ENCODE measurements around the gene NPAS3. TPM values are rescaled to one million over a fixed set of nuclear protein-coding genes. Genes with fewer than 3 reads are reported as not detected.

NPAS3 gene
- total RNA-seq, 4 donors from 2014 or later: 0.13 to 1.1 (median 0.47) TPM; not detected in 1

GRCh38 chr14:33560718-33561431 is 622.2 kb downstream of the NPAS3 start:
- no peak overlapping the region for H3K27ac ChIP-seq
- H3K4me3 ChIP-seq: no peak overlapping the region
- no peak for DNase-seq
- no peaks in the 10 kb centered on the region for H3K27me3 ChIP-seq
- intact Hi-C loops (cut with DNase I): no loop called here
- no peaks in the 10 kb centered on the region for H3K9me3 ChIP-seq
- no peaks in the 10 kb centered on the region for H3K36me3 ChIP-seq
- no peaks in the 10 kb centered on the region for H3K4me1 ChIP-seq
- TF ChIP-seq POLR2A (IDR thresholded peaks at IDR 0.05): no peak
- no peak for TF ChIP-seq CTCF (IDR thresholded peaks at IDR 0.05)
- 61 to 62% methylated on average over 6 to 7 of the region's 7 CpGs for WGBS, 2 donors

DNA sequence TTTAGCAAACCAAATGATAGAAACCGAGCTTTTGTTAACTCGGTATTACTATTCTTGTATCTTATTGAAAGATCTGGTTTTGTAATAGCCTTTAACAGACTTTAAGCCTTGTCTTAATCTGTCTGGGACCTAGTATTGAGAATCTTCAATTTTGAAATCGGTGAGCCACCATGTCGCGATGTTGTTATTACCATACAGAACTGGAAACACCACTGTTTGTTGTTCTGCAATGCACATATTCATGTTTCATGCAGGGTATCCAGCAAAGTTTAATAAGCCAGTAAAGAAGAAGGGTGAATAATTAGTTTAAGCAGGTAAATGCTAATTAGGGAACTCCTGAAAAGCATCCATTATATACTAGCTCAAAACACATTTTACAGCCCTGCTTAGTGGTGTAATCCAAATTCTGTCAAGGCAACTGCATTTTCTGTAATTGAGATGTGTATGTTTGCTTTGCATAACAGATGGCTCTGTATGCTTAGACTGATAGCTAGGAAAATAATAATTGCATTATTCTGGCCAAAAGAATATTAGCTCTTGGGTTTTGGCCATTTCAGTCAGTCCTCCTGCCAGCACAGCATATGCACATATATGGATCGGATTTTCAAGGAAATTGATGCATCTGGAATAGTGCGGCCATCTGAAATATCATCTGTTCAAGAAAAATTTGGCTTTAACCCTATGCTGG is 623.0 kb downstream of the NPAS3 start:
- H3K36me3 ChIP-seq: no peaks in the 10 kb centered on the region
- H3K4me3 ChIP-seq: no peak overlapping the region
- DNase-seq: no peak
- 75 to 91% methylated on average over 7 of the region's 7 CpGs for WGBS, 2 donors
- intact Hi-C loops (cut with DNase I): no loop called here
- H3K4me1 ChIP-seq: no peaks in the 10 kb centered on the region
- TF ChIP-seq CTCF (IDR thresholded peaks at IDR 0.05): no peak
- no peak for TF ChIP-seq POLR2A (IDR thresholded peaks at IDR 0.05)
- no peak overlapping the region for H3K27ac ChIP-seq
- H3K27me3 ChIP-seq: no peaks in the 10 kb centered on the region
- no peaks in the 10 kb centered on the region for H3K9me3 ChIP-seq

- no peak for DNase-seq
- H3K27ac ChIP-seq: no peak overlapping the region
- TF ChIP-seq POLR2A (IDR thresholded peaks at IDR 0.05): no peak
- TF ChIP-seq CTCF (IDR thresholded peaks at IDR 0.05): no peak
- WGBS, 2 donors: 76 to 84% methylated on average over 2 of the region's 2 CpGs
- H3K4me3 ChIP-seq: no peak overlapping the region
- no peaks in the 10 kb centered on the region for H3K9me3 ChIP-seq
- no peaks in the 10 kb centered on the region for H3K4me1 ChIP-seq
- no peaks in the 10 kb centered on the region for H3K36me3 ChIP-seq
- H3K27me3 ChIP-seq: no peaks in the 10 kb centered on the region
- intact Hi-C loops (cut with DNase I): no loop called here
Measured at GRCh38 chr14:33563191-33563900, 624.7 kb downstream of the NPAS3 start.

GRCh38 chr14:33563901-33564197 is 625.2 kb downstream of the NPAS3 start:
- Histone ChIP-seq H3K4me3 (no peak overlapping the region), H3K4me1 (peaks cover 0 to 3% (median 0%) of the 10 kb centered on the region in 3 donors), H3K27ac (no peak overlapping the region), H3K27me3 (no peaks in the 10 kb centered on the region), H3K36me3 (no peaks in the 10 kb centered on the region), H3K9me3 (no peaks in the 10 kb centered on the region)
- 68 to 70% methylated on average over 1 of the region's 1 CpG for WGBS, 2 donors
- DNase-seq: no peak
- intact Hi-C loops (cut with DNase I): no loop called here
- no peak for TF ChIP-seq POLR2A (IDR thresholded peaks at IDR 0.05)
- TF ChIP-seq CTCF (IDR thresholded peaks at IDR 0.05): no peak
